ENCODE results near the gene PSAPL1. TPM values are rescaled to one million over a fixed set of nuclear protein-coding genes. Genes with fewer than 3 reads are reported as not detected.

The PSAPL1 gene
- total RNA-seq, 1 experiment from 2014 or later: 0.15 TPM

DNA sequence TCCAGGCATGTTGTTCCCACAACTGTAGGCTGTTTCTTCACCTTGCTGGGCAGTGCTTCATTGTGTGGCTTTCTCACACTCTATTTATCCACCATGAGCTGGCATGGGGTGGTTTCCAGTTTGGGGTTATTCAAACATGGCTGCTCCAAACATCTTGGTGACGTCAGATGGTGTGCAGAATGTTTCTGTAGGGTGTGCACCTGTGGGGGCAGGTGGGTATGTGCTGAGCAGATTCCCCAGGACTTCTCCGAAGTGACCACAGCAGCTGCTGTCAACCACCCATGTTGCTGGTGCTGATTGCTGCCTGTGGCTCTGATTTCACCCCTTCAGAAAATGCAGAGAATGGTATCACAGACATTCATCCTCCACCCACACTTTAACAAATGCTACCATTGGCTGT is 5.0 kb upstream of the PSAPL1 start:
- H4K20me1 ChIP-seq (ENCODE audit: insufficient read depth): no peaks in the 10 kb centered on the region
- H3K9me3 ChIP-seq (ENCODE audit: insufficient read depth, low read depth): no peaks in the 10 kb centered on the region
- H3K4me3 ChIP-seq: no peak overlapping the region
- intact Hi-C loops (cut with micrococcal nuclease; ENCODE audit: unreplicated experiment): no loop called here
- no peaks in the 10 kb centered on the region for H3K9me2 ChIP-seq (ENCODE audit: insufficient read depth)
- peaks cover 5% of the 10 kb centered on the region for H3K4me1 ChIP-seq (replicated peaks; ENCODE audit: insufficient read depth)
- no peak overlapping the region for H3K4me2 ChIP-seq
- no peak overlapping the region for H3K27ac ChIP-seq
- no TSS peak for BruUV-seq (replicated peaks)
- ChIA-PET CTCF (no interaction called here), POLR2A (ENCODE audit: unreplicated experiment) (no interaction called here)
- H3K79me2 ChIP-seq (ENCODE audit: low read depth): no peaks in the 10 kb centered on the region
- no peak for DNase-seq
- H2AFZ ChIP-seq: no peak overlapping the region
- no peak for TF ChIP-seq EZH2 (IDR thresholded peaks at IDR 0.05; ENCODE audit: low read depth)
- TF ChIP-seq, protein P1, sequence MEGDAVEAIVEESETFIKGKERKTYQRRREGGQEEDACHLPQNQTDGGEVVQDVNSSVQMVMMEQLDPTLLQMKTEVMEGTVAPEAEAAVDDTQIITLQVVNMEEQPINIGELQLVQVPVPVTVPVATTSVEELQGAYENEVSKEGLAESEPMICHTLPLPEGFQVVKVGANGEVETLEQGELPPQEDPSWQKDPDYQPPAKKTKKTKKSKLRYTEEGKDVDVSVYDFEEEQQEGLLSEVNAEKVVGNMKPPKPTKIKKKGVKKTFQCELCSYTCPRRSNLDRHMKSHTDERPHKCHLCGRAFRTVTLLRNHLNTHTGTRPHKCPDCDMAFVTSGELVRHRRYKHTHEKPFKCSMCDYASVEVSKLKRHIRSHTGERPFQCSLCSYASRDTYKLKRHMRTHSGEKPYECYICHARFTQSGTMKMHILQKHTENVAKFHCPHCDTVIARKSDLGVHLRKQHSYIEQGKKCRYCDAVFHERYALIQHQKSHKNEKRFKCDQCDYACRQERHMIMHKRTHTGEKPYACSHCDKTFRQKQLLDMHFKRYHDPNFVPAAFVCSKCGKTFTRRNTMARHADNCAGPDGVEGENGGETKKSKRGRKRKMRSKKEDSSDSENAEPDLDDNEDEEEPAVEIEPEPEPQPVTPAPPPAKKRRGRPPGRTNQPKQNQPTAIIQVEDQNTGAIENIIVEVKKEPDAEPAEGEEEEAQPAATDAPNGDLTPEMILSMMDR (conservative IDR thresholded peaks at IDR 0.05): no peak
- H3K36me3 ChIP-seq (ENCODE audit: low read depth): no peaks in the 10 kb centered on the region
- H3K27me3 ChIP-seq (ENCODE audit: insufficient read depth, low read depth): no peaks in the 10 kb centered on the region
- H3F3A ChIP-seq (ENCODE audit: insufficient read depth, low read depth): no peaks in the 10 kb centered on the region

DNA sequence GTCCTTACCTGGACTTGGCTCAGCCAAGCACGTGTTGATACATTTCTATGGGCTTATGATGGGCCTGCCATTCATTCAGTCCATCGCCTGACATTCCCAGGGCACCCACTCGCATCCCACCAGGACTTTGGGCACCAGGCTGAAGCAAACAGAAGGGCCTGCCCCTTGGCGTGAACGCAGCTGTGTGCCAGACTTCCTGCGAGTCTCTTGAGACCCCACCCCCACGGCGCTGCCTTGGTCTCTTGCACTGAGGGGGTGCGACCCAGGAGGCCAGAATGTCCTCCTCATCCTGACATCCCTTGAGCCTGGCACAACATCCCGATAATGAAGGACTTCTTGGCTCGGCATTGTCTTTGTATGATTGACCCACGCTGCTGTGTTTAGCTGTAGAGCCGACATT is 1.5 kb upstream of the PSAPL1 start:
- no peaks in the 10 kb centered on the region for H3K36me3 ChIP-seq (ENCODE audit: low read depth)
- H2AFZ ChIP-seq: no peak overlapping the region
- no peaks in the 10 kb centered on the region for H3F3A ChIP-seq (ENCODE audit: insufficient read depth, low read depth)
- no peaks in the 10 kb centered on the region for H3K27me3 ChIP-seq (ENCODE audit: insufficient read depth, low read depth)
- ChIA-PET CTCF (no interaction called here), POLR2A (ENCODE audit: unreplicated experiment) (interaction anchor here (0.6 kb wide), 1 partner anchor 216 kb away, joined by 4 read pairs; no protein-coding TSS in a partner anchor)
- intact Hi-C loops (cut with micrococcal nuclease; ENCODE audit: unreplicated experiment): no loop called here
- H4K20me1 ChIP-seq (ENCODE audit: insufficient read depth): no peaks in the 10 kb centered on the region
- no peaks in the 10 kb centered on the region for H3K9me2 ChIP-seq (ENCODE audit: insufficient read depth)
- peaks cover 15% of the 10 kb centered on the region for H3K4me1 ChIP-seq (replicated peaks; ENCODE audit: insufficient read depth)
- no TSS peak for BruUV-seq (replicated peaks)
- TF ChIP-seq EZH2 (IDR thresholded peaks at IDR 0.05; ENCODE audit: low read depth): no peak
- TF ChIP-seq, protein P1 (conservative IDR thresholded peaks at IDR 0.05): no peak
- no peak for DNase-seq
- no peaks in the 10 kb centered on the region for H3K9me3 ChIP-seq (ENCODE audit: insufficient read depth, low read depth)
- no peak overlapping the region for H3K4me3 ChIP-seq
- H3K79me2 ChIP-seq (ENCODE audit: low read depth): no peaks in the 10 kb centered on the region
- H3K27ac ChIP-seq: no peak overlapping the region
- no peak overlapping the region for H3K4me2 ChIP-seq

DNA sequence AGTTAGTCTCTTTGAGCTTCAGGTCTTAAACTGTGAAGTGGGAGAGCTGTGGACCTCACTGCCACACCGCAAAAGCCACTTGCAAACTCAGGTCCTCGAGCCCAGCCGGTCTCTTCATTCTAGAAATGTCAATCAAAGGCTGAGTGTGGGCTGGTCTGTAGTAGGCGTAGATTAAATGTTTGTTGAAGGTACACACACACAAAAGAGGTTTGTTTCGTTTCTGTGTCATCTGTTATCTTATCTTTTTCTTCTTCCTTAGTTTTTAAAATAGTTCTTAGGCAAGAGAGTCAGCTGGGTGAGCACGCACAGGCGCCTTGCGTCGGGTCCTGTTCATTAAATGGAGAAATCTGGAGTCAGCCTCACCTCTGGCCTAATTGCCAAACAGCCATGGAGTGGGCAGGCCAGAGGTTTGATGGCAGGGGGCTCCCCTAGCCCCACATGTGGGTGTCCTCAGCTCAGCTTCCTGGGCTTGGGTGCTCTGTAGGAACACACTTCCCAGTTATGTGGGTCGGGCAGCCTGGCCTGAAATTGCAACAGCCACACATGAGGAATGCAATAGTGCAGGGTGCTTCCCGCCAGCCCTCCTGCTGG is 836 bp upstream of the PSAPL1 start:
- POLR2A ChIA-PET (ENCODE audit: unreplicated experiment): interaction anchor here (0.6 kb wide), 1 partner anchor 217 kb away, joined by 4 read pairs; no protein-coding TSS in a partner anchor
- no TSS peak for BruUV-seq (replicated peaks)
- intact Hi-C loops (cut with micrococcal nuclease; ENCODE audit: unreplicated experiment): no loop called here

More for the DNA sequence above, 836 bp upstream of the PSAPL1 start:
- no peaks in the 10 kb centered on the region for H4K20me1 ChIP-seq (ENCODE audit: insufficient read depth)
- H3F3A ChIP-seq (ENCODE audit: insufficient read depth, low read depth): no peaks in the 10 kb centered on the region
- no peaks in the 10 kb centered on the region for H3K9me3 ChIP-seq (ENCODE audit: insufficient read depth, low read depth)
- no peaks in the 10 kb centered on the region for H3K27me3 ChIP-seq (ENCODE audit: insufficient read depth, low read depth)
- no peaks in the 10 kb centered on the region for H3K79me2 ChIP-seq (ENCODE audit: low read depth)
- H3K4me3 ChIP-seq: no peak overlapping the region
- H3K27ac ChIP-seq: no peak overlapping the region
- DNase-seq: no peak
- CTCF ChIA-PET: no interaction called here
- TF ChIP-seq EZH2 (IDR thresholded peaks at IDR 0.05; ENCODE audit: low read depth): no peak
- TF ChIP-seq, protein P1 (conservative IDR thresholded peaks at IDR 0.05): no peak
- no peaks in the 10 kb centered on the region for H3K9me2 ChIP-seq (ENCODE audit: insufficient read depth)
- no peak overlapping the region for H2AFZ ChIP-seq
- H3K4me2 ChIP-seq: no peak overlapping the region
- no peaks in the 10 kb centered on the region for H3K36me3 ChIP-seq (ENCODE audit: low read depth)
- peaks cover 19% of the 10 kb centered on the region for H3K4me1 ChIP-seq (replicated peaks; ENCODE audit: insufficient read depth)

Data from PC-9 (cell line).